H9 (cell line): ENCODE measurements around the gene LAYN. TPM values are rescaled to one million over a fixed set of nuclear protein-coding genes. Genes with fewer than 3 reads are reported as not detected.

Experiments used
- DNase-seq: peaks from one replicate; pipeline ENCODE4 v3.0.0-alpha.2; 2017
- H2AFZ ChIP-seq: one replicate; pipeline ENCODE4 v1.6.1; 2013; ENCODE audit warnings: mild to moderate bottlenecking, low read length, control low read depth, moderate library complexity
- H2AK5ac ChIP-seq: 2 replicates; pipeline ENCODE4 v1.6.1; 2013; ENCODE audit warnings: low read length, control low read depth, mixed read lengths; ENCODE audit not compliant: insufficient read length
- H2BK120ac ChIP-seq: one replicate; pipeline ENCODE4 v1.6.1; 2013; ENCODE audit warnings: low read depth, mild to moderate bottlenecking, low read length, control low read depth, inconsistent platforms; ENCODE audit not compliant: poor library complexity, severe bottlenecking
- H2BK12ac ChIP-seq: 2 replicates; pipeline ENCODE4 v1.6.1; 2013; ENCODE audit warnings: low read length, control low read depth, mixed read lengths, low read depth; ENCODE audit not compliant: insufficient read length
- H2BK15ac ChIP-seq: 2 replicates; pipeline ENCODE4 v1.6.1; 2013; ENCODE audit warnings: low read depth, low read length, control low read depth
- H2BK20ac ChIP-seq: one replicate; pipeline ENCODE4 v1.6.1; 2013; ENCODE audit warnings: low read depth, mild to moderate bottlenecking, low read length, control low read depth, inconsistent platforms; ENCODE audit not compliant: poor library complexity, severe bottlenecking
- H2BK5ac ChIP-seq: 2 replicates; pipeline ENCODE4 v1.6.1; 2013; ENCODE audit warnings: low read length, control low read depth, mixed read lengths; ENCODE audit not compliant: insufficient read length
- H3K14ac ChIP-seq: 2 replicates; pipeline ENCODE4 v1.6.1; 2013; ENCODE audit warnings: low read length, control low read depth; ENCODE audit not compliant: insufficient read depth
- H3K18ac ChIP-seq: 2 replicates; pipeline ENCODE4 v1.6.1; 2013; ENCODE audit warnings: low read depth, mild to moderate bottlenecking, mixed read lengths, low read length, control low read depth; ENCODE audit not compliant: insufficient read length
- H3K23ac ChIP-seq: 2 replicates; pipeline ENCODE4 v1.6.1; 2013; ENCODE audit warnings: low read length, control low read depth, mixed read lengths, low read depth; ENCODE audit not compliant: insufficient read length
- H3K23me2 ChIP-seq: 2 replicates; pipeline ENCODE4 v1.6.1; 2013; ENCODE audit warnings: low read depth, mild to moderate bottlenecking, mixed read lengths, low read length, control low read depth; ENCODE audit not compliant: insufficient read length, poor library complexity, severe bottlenecking
- H3K27ac ChIP-seq: 2 replicates; pipeline ENCODE4 v1.5.1; 2013; ENCODE audit warnings: low read length, control low read depth, mixed read lengths, low read depth; ENCODE audit not compliant: insufficient read length
- H3K27me3 ChIP-seq: 2 replicates; pipeline ENCODE4 v1.6.1; 2013; ENCODE audit warnings: low read length, control low read depth, inconsistent platforms; ENCODE audit not compliant: insufficient read depth
- H3K4ac ChIP-seq: 2 replicates; pipeline ENCODE4 v1.6.1; 2013; ENCODE audit warnings: low read depth, mild to moderate bottlenecking, control low read depth, inconsistent platforms, low read length, moderate library complexity
- H3K4me1 ChIP-seq: 2 replicates; pipeline ENCODE4 v1.6.1; 2013; ENCODE audit warnings: low read length, control low read depth, inconsistent platforms; ENCODE audit not compliant: insufficient read depth
- H3K4me2 ChIP-seq: 2 replicates; pipeline ENCODE4 v1.6.1; 2013; ENCODE audit warnings: low read length, control low read depth, mixed read lengths; ENCODE audit not compliant: insufficient read length, insufficient read depth
- H3K56ac ChIP-seq: 2 replicates; pipeline ENCODE4 v1.6.1; 2013; ENCODE audit warnings: low read depth, mild to moderate bottlenecking, mixed read lengths, low read length, control low read depth; ENCODE audit not compliant: insufficient read length
- H3K79me1 ChIP-seq: 2 replicates; pipeline ENCODE4 v1.6.1; 2013; ENCODE audit warnings: low read depth, mild to moderate bottlenecking, moderate library complexity, low read length, control low read depth, inconsistent platforms; ENCODE audit not compliant: insufficient read depth, poor library complexity, severe bottlenecking
- H3K79me2 ChIP-seq: 2 replicates; pipeline ENCODE4 v1.6.1; 2013; ENCODE audit warnings: low read length, control low read depth, inconsistent platforms; ENCODE audit not compliant: insufficient read depth
- H3K9ac ChIP-seq: 2 replicates; pipeline ENCODE4 v1.6.1; 2013; ENCODE audit warnings: low read length, control low read depth, mixed read lengths; ENCODE audit not compliant: insufficient read length; ENCODE audit errors: extremely low read depth
- H3K9me3 ChIP-seq: one replicate; pipeline ENCODE4 v1.6.1; 2013; ENCODE audit warnings: low read depth, low read length, inconsistent platforms; ENCODE audit not compliant: control insufficient read depth
- H3T11ph ChIP-seq: one replicate; pipeline ENCODE4 v1.6.1; 2013; ENCODE audit warnings: mild to moderate bottlenecking, low read length, control low read depth, inconsistent platforms
- H4K20me1 ChIP-seq: one replicate; pipeline ENCODE4 v1.6.1; 2013; ENCODE audit not compliant: control insufficient read depth, insufficient read length, insufficient read depth
- H4K5ac ChIP-seq: 2 replicates; pipeline ENCODE4 v1.6.1; 2013; ENCODE audit warnings: low read depth, mild to moderate bottlenecking, mixed read lengths, low read length, control low read depth; ENCODE audit not compliant: insufficient read length
- H4K8ac ChIP-seq: replicated peaks from 2 replicates; pipeline ENCODE4 v1.6.1; 2013; ENCODE audit warnings: low read length, control low read depth, mixed read lengths, low read depth; ENCODE audit not compliant: insufficient read length
- H4K91ac ChIP-seq: 2 replicates; pipeline ENCODE4 v1.6.1; 2013; ENCODE audit warnings: low read depth, mild to moderate bottlenecking, moderate library complexity, mixed read lengths, low read length, control low read depth; ENCODE audit not compliant: insufficient read length
- H3K27ac Mint-ChIP-seq, 3 experiments: 2 replicates in 2 of 3; 3 replicates in 1 of 3; pipeline ENCODE4 v1.8.0; 2020 to 2021; ENCODE audit warnings: mixed read lengths in 3 of 3, mild to moderate bottlenecking in 1 of 3, moderate library complexity in 1 of 3
- H3K27me3 Mint-ChIP-seq: 2 replicates; pipeline ENCODE4 v1.8.0; 2021; ENCODE audit warnings: low read depth, mild to moderate bottlenecking, moderate library complexity, mixed read lengths
- H3K36me3 Mint-ChIP-seq, 3 experiments: 2 replicates in 2 of 3; 3 replicates in 1 of 3; pipeline ENCODE4 v1.8.0; 2020 to 2021; ENCODE audit warnings: low read depth in 3 of 3, mixed read lengths in 3 of 3; ENCODE audit not compliant: insufficient read depth in 1 of 3
- H3K4me1 Mint-ChIP-seq, 2 experiments: 2 replicates each; pipeline ENCODE4 v1.8.0; 2020; ENCODE audit warnings: mixed read lengths in 2 of 2
- H3K4me3 Mint-ChIP-seq, 2 experiments: 2 replicates in 1 of 2; 3 replicates in 1 of 2; pipeline ENCODE4 v1.8.0; 2020 to 2021; ENCODE audit warnings: mild to moderate bottlenecking in 2 of 2, mixed read lengths in 2 of 2, moderate library complexity in 1 of 2
- H3K9me3 Mint-ChIP-seq, 2 experiments: 2 replicates in 1 of 2; 3 replicates in 1 of 2; pipeline ENCODE4 v1.8.0; 2020; ENCODE audit warnings: mild to moderate bottlenecking in 2 of 2, mixed read lengths in 2 of 2, moderate library complexity in 1 of 2
- CTCF ChIP-seq: fragments of 200-600 bp; sonication (generic); conservative IDR thresholded peaks from 3 replicates; pipeline ENCODE4 v1.8.0; 2021; ENCODE audit warnings: antibody characterized with exemption, mild to moderate bottlenecking
- WGBS: extraction: QIAGEN DNeasy Blood & Tissue Kit; methylation state at CpG from one replicate; pipeline ENCODE4 v1.1.7; 2013; ENCODE audit warnings: missing lambda C conversion rate, low lambda C conversion rate, mixed read lengths; ENCODE audit not compliant: insufficient read length; ENCODE audit errors: extremely low coverage; 5-methylcytosine and 5-hydroxymethylcytosine counted together
- total RNA-seq: library from RNA; stranded (reverse); gene quantifications from 2 replicates; pipeline ENCODE4 v1.2.1, GENCODE V29; 2021

LAYN gene
- total RNA-seq, 1 experiment from 2014 or later, result 3.1 TPM

GRCh38 chr11:111521135-111521534 is 19.4 kb upstream of the LAYN start:
- Histone ChIP-seq H2BK15ac (no peak overlapping the region), H3K23me2 (no peaks in the 10 kb centered on the region), H3K27me3 (no peaks in the 10 kb centered on the region), H4K91ac (no peak overlapping the region), H2AFZ (no peak overlapping the region), H3K56ac (no peak overlapping the region), H4K5ac (no peak overlapping the region), H3K23ac (no peak overlapping the region), H3K18ac (no peak overlapping the region), H3K4ac (no peak overlapping the region), H3K14ac (no peak overlapping the region), H2AK5ac (no peak overlapping the region), H3K27ac (no peak overlapping the region), H3K4me1 (no peaks in the 10 kb centered on the region), H2BK5ac (no peak overlapping the region), H3K79me2 (no peaks in the 10 kb centered on the region), H4K8ac (no peak overlapping the region), H3T11ph (no peak overlapping the region), H3K9me3 (no peaks in the 10 kb centered on the region), H2BK12ac (no peak overlapping the region), H3K9ac (no peak overlapping the region), H4K20me1 (no peaks in the 10 kb centered on the region), H2BK20ac (no peak overlapping the region), H2BK120ac (no peak overlapping the region), H3K79me1 (no peaks in the 10 kb centered on the region), H3K4me2 (no peak overlapping the region)
- no CpG with 5 or more reads among the region's 2 CpGs for WGBS
- DNase-seq, result no peak
- H3K36me3 Mint-ChIP-seq, result no peaks in the 10 kb centered on the region
- no peak overlapping the region for H3K4me3 Mint-ChIP-seq
- H3K9me3 Mint-ChIP-seq, result no peaks in the 10 kb centered on the region
- H3K4me1 Mint-ChIP-seq, result no peaks in the 10 kb centered on the region
- H3K27me3 Mint-ChIP-seq, result peaks cover 2% of the 10 kb centered on the region; the same call in 1 of the 2 replicates
- no peak for TF ChIP-seq CTCF
- H3K27ac Mint-ChIP-seq, result no peak overlapping the region
